A673 (cell line): ENCODE data around the gene SAMD13. TPM values are rescaled to one million over a fixed set of nuclear protein-coding genes. Genes with fewer than 3 reads are reported as not detected.

ENCODE experiments used
- BruUV-seq: library from RNA; stranded (reverse); fragments of 400-500 nt; replicated peaks from 2 replicates; lab custom pipeline; 2021; lab: Mats Ljungman, UMichigan
- CTCF ChIA-PET: fragments of 300-600 bp; sonication (Branson Sonifier 250); formaldehyde crosslinking; loops from one replicate; lab custom pipeline; 2022; ENCODE audit warnings: antibody characterized with exemption; lab: Charles Lee
- POLR2A ChIA-PET: fragments of 300-600 bp; sonication (Branson Sonifier 250); formaldehyde crosslinking; loops from one replicate; lab custom pipeline; 2022; ENCODE audit warnings: antibody characterized with exemption; ENCODE audit not compliant: low non-redundant PET; lab: Charles Lee
- DNase-seq: peaks from one replicate; pipeline ENCODE4 v3.0.0-alpha.2; 2015; ENCODE audit warnings: low spot score
- H3K27ac ChIP-seq: fragments of 200-600 bp; sonication (generic); 2 replicates; pipeline ENCODE4 v1.5.1; 2016; ENCODE audit warnings: mixed run types, low read depth, mild to moderate bottlenecking, mixed read lengths, antibody characterized with exemption, low read length; ENCODE audit not compliant: poor library complexity, severe bottlenecking
- H3K27me3 ChIP-seq: fragments of 200-600 bp; sonication (generic); replicated peaks from 2 replicates; pipeline ENCODE4 v1.6.1; 2017; ENCODE audit warnings: mixed run types, low read depth, mild to moderate bottlenecking, mixed read lengths, antibody characterized with exemption, low read length; ENCODE audit not compliant: insufficient read depth, poor library complexity
- H3K36me3 ChIP-seq: fragments of 200-600 bp; sonication (generic); 2 replicates; pipeline ENCODE4 v1.6.1; 2016; ENCODE audit warnings: mixed run types, mild to moderate bottlenecking, mixed read lengths, antibody characterized with exemption, low read length; ENCODE audit not compliant: insufficient read depth, poor library complexity, severe bottlenecking
- H3K4me1 ChIP-seq: fragments of 200-600 bp; sonication (generic); 2 replicates; pipeline ENCODE4 v1.6.1; 2017; ENCODE audit warnings: mixed run types, mild to moderate bottlenecking, mixed read lengths, antibody characterized with exemption, low read length; ENCODE audit not compliant: insufficient read depth, poor library complexity, severe bottlenecking
- H3K4me3 ChIP-seq: fragments of 200-600 bp; sonication (generic); 2 replicates; pipeline ENCODE4 v1.5.1; 2016; ENCODE audit warnings: low read depth, mixed run types, mild to moderate bottlenecking, mixed read lengths, low read length; ENCODE audit not compliant: poor library complexity, severe bottlenecking
- H3K9me3 ChIP-seq: fragments of 200-600 bp; sonication (generic); 2 replicates; pipeline ENCODE4 v1.6.1; 2016; ENCODE audit warnings: mixed run types, low read depth, mild to moderate bottlenecking, mixed read lengths, antibody characterized with exemption, low read length; ENCODE audit not compliant: poor library complexity, severe bottlenecking
- EZH2 ChIP-seq: fragments of 200-600 bp; sonication (generic); IDR thresholded peaks from 2 replicates; pipeline ENCODE4 v1.6.1; 2017; ENCODE audit warnings: borderline replicate concordance, low read depth, mild to moderate bottlenecking, mixed read lengths, antibody characterized with exemption, low read length; ENCODE audit not compliant: poor library complexity, severe bottlenecking
- intact Hi-C: fragments of 100-400 bp; cut with micrococcal nuclease; formaldehyde crosslinking; loops from one replicate; pipeline ENCODE4 v1.10.0; 2022; ENCODE audit not compliant: unreplicated experiment
- total RNA-seq: library from RNA; stranded (reverse); gene quantifications from 2 replicates; pipeline ENCODE4 v1.2.3, GENCODE V29; 2021
- TF ChIP-seq, protein P1 (sequence below): fragments of 300-800, 200-600 bp; sonication (generic); conservative IDR thresholded peaks from 2 replicates; pipeline ENCODE4 v1.5.1; 2017; ENCODE audit warnings: low read depth, mild to moderate bottlenecking, antibody characterized with exemption, low read length, moderate library complexity, mixed read lengths

The SAMD13 gene
- total RNA-seq, 1 experiment from 2014 or later: 1.2 TPM

DNA sequence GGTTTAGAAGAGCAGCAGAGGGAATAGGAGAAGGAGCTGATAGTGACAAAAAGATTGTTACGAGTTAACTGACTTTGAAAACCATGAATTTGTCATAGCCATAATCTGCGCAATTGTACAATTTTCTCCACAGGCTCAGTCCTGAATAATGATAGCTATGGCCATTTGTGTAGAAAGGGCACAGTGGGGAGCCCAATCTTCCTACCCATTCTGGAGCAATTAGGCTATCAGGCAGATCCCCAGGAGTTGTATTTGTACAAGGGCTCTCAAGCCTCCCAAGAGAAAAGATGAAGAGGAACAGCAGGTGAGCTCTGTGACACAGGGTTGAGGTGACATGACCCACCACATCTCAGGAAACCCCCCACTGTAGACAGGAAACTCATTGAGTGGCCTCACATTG is 42.1 kb upstream of the SAMD13 start:
- DNase-seq: peak; percentile 70
- Histone ChIP-seq H3K27me3 (no peaks in the 10 kb centered on the region), H3K4me1 (no peaks in the 10 kb centered on the region), H3K27ac (no peak overlapping the region), H3K4me3 (no peak overlapping the region), H3K9me3 (no peaks in the 10 kb centered on the region), H3K36me3 (no peaks in the 10 kb centered on the region)
- CTCF ChIA-PET: no interaction called here
- intact Hi-C loops: no loop called here
- POLR2A ChIA-PET: no interaction called here
- no TSS peak for BruUV-seq
- TF ChIP-seq, protein P1, sequence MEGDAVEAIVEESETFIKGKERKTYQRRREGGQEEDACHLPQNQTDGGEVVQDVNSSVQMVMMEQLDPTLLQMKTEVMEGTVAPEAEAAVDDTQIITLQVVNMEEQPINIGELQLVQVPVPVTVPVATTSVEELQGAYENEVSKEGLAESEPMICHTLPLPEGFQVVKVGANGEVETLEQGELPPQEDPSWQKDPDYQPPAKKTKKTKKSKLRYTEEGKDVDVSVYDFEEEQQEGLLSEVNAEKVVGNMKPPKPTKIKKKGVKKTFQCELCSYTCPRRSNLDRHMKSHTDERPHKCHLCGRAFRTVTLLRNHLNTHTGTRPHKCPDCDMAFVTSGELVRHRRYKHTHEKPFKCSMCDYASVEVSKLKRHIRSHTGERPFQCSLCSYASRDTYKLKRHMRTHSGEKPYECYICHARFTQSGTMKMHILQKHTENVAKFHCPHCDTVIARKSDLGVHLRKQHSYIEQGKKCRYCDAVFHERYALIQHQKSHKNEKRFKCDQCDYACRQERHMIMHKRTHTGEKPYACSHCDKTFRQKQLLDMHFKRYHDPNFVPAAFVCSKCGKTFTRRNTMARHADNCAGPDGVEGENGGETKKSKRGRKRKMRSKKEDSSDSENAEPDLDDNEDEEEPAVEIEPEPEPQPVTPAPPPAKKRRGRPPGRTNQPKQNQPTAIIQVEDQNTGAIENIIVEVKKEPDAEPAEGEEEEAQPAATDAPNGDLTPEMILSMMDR: no peak
- TF ChIP-seq EZH2: no peak

DNA sequence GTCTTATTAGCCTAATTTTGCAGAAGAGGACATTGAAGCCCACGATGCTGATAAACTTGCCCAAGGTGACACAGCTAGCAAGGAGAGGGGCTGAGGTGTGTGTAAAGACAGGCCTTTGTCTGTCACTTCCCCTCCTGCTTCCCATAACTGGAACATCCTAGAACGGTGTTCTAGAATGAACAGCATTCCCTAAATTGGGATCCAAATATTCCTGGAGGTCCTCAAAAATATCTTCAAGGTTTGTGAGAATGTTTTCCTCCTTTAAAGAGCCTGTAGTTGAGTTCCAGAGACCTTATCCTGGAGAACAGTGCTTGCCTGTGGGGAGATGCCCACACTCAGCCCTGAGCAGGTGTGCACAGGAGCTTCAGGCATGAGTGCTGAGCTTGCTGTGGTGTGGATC is 41.5 kb upstream of the SAMD13 start:
- ChIA-PET POLR2A (no interaction called here), CTCF (no interaction called here)
- no TSS peak for BruUV-seq
- TF ChIP-seq EZH2: no peak
- TF ChIP-seq, protein P1: no peak
- no peaks in the 10 kb centered on the region for H3K27me3 ChIP-seq
- intact Hi-C loops: no loop called here
- H3K4me1 ChIP-seq: no peaks in the 10 kb centered on the region
- no peak for DNase-seq
- H3K27ac ChIP-seq: no peak overlapping the region
- H3K36me3 ChIP-seq: no peaks in the 10 kb centered on the region
- H3K9me3 ChIP-seq: no peaks in the 10 kb centered on the region
- no peak overlapping the region for H3K4me3 ChIP-seq

DNA sequence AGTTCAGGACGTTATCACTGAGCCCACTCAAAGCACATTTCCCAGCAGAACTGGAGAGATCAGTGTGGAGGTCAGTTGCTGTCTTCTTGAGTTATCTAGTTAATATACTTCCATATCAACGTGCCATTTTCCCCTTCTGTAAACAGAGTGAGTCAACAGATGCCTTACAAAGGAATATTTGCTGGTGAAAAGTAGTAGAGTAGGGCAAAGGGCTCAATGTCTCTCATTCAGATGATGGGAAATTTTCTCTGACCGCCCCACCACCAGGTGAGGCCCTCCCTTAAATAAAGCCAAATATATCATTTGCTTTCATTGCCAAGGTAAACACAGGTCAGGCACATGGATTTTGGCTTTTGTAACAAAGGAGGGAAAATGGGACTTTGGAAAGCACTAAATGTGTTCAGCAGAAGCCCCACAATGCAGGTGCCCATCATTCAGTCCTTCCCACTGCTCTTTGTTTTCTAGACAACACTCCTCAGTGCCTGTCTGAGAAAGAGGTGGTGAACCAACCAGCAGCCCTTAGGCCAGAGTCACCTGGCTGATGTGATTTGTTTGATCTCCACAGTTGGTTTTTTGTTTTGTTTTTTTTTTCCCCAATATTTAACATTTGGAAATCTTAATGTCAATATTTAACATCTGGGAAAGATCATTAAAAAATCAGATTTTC is 40.5 kb upstream of the SAMD13 start:
- intact Hi-C loops: no loop called here
- no peaks in the 10 kb centered on the region for H3K4me1 ChIP-seq
- no peaks in the 10 kb centered on the region for H3K9me3 ChIP-seq
- no peaks in the 10 kb centered on the region for H3K36me3 ChIP-seq
- no TSS peak for BruUV-seq
- H3K27ac ChIP-seq: no peak overlapping the region
- no peak overlapping the region for H3K4me3 ChIP-seq
- DNase-seq: no peak
- CTCF ChIA-PET: no interaction called here
- H3K27me3 ChIP-seq: no peaks in the 10 kb centered on the region
- TF ChIP-seq, protein P1: no peak
- TF ChIP-seq EZH2: no peak
- POLR2A ChIA-PET: no interaction called here
